ENCODE data around the gene TREX2. TPM values are rescaled to one million over a fixed set of nuclear protein-coding genes. Genes with fewer than 3 reads are reported as not detected.

Gene TREX2
- polyA plus RNA-seq, 1 donor (not counting 4 experiments of a cell fraction or from before 2014, with no cell fraction given), result 0.31 TPM

DNA sequence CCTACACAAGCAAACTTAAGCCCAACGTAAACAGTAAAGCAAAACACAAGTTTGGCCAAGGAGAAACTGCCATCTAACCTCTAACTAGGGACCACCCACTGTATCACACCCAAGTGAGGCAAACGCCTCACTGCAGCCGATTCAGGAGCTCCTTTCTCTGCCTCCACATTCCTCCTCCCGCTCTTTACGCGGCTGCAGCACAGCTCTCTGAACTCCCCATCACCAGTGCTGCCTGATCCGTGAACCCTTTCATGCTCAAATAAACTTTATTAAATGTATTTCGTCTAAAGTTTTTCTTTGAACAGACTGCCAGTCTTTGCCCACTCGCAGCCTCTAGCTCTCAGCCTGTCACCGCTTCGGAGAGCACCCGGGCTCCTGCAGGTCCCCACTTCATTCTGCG lies 51.2 kb downstream of the TREX2 start:
- Histone ChIP-seq H3K36me3 (ENCODE audit: control insufficient read depth in 2 of 2, extremely low read depth in 1 of 2, insufficient read depth in 2 of 2, low read length in 2 of 2) (no peaks in the 10 kb centered on the region), H3K4me1 (ENCODE audit: control insufficient read depth, extremely low read depth, insufficient read depth, low read length) (no peaks in the 10 kb centered on the region), H3K79me2 (ENCODE audit: control insufficient read depth, insufficient read depth, low read length) (no peaks in the 10 kb centered on the region), H3K4me3 (ENCODE audit: control insufficient read depth in 2 of 3, extremely low read depth in 1 of 3, insufficient read depth in 2 of 3, low read depth in 1 of 3, low read length in 3 of 3) (no peak overlapping the region), H3K9me3 (ENCODE audit: control insufficient read depth, low read depth, low read length) (peaks cover 15% of the 10 kb centered on the region), H3K27ac (ENCODE audit: control insufficient read depth, insufficient read depth, low read length) (no peak overlapping the region), H2AFZ (ENCODE audit: control insufficient read depth, low read length) (no peak overlapping the region), H3K27me3 (ENCODE audit: control insufficient read depth, extremely low read depth, insufficient read depth, low read length) (no peaks in the 10 kb centered on the region), H3K9ac (ENCODE audit: control insufficient read depth, extremely low read depth, insufficient read depth, low read length) (no peak overlapping the region), H3K9me1 (ENCODE audit: control insufficient read depth, extremely low read depth, insufficient read depth, low read length) (no peaks in the 10 kb centered on the region), H4K20me1 (ENCODE audit: control insufficient read depth, extremely low read depth, insufficient read depth, low read length) (no peaks in the 10 kb centered on the region), H3K4me2 (ENCODE audit: control insufficient read depth, extremely low read depth, insufficient read depth, low read depth, low read length) (no peak overlapping the region)
- DNase-seq (ENCODE audit: low read depth, low spot score) (no peak), FAIRE-seq (no peak)
- no peak for TF ChIP-seq EZH2 (IDR thresholded peaks at IDR 0.05; ENCODE audit: low read length)
- TF ChIP-seq CTCF (optimal IDR thresholded peaks at IDR 0.05 in 1 of 3, IDR thresholded peaks at IDR 0.05 in 1 of 3, conservative IDR thresholded peaks at IDR 0.05 in 1 of 3; ENCODE audit: extremely low read depth in 1 of 3, insufficient read depth in 2 of 3, low read length in 3 of 3), result no peak
- dilution Hi-C loops (cut with MboI; ENCODE audit: extremely low pct_ligation_motif_present, low sequenced_read_pairs), result no loop called here

Small RNA genes within 50 kb of the gene (small RNA-seq; reads per million reads assigned to genes)
- 0 reads per million in 3 experiments for gene RN7SL667P (ENCODE audit: insufficient read length in 3 of 3, low read depth in 3 of 3, low replicate concordance in 1 of 3)

Other genes starting within 250 kb of the TREX2 start
- not detected in 3 replicates for gene PNMA6F, start 124.3 kb downstream of the TREX2 start, polyA plus RNA-seq
- gene ZNF275, start 111.9 kb downstream of the TREX2 start, polyA plus RNA-seq, result 3.4 to 6.4 TPM (median 5.3 TPM) in 3 replicates
- gene PNMA6E, start 44.7 kb downstream of the TREX2 start, polyA plus RNA-seq, result not detected in 3 replicates
- 0.44 to 1.1 TPM (median 0.64 TPM) in 3 replicates for gene ZFP92, start 34.6 kb downstream of the TREX2 start, polyA plus RNA-seq
- gene HAUS7, start 24.5 kb upstream of the TREX2 start, polyA plus RNA-seq, result 9.2 to 23.1 TPM (median 13.8 TPM) in 3 replicates
- 0.03 to 0.12 TPM (median 0.07 TPM) in 3 replicates for gene BGN, start 48.9 kb upstream of the TREX2 start, polyA plus RNA-seq
- gene ATP2B3, start 71.6 kb upstream of the TREX2 start, polyA plus RNA-seq, result not detected in 3 replicates
- gene CCNQ, start 153.1 kb upstream of the TREX2 start, polyA plus RNA-seq, result 31.1 to 36.4 TPM (median 33.5 TPM) in 3 replicates
- 0.47 to 0.57 TPM (median 0.50 TPM) in 3 replicates for gene DUSP9, start 201.1 kb upstream of the TREX2 start, polyA plus RNA-seq
- gene PNCK, start 227.8 kb upstream of the TREX2 start, polyA plus RNA-seq, result 0.05 to 0.37 TPM (median 0.24 TPM) in 3 replicates
- 33.6 to 56.7 TPM (median 56.1 TPM) in 3 replicates for gene SLC6A8, start 241.9 kb upstream of the TREX2 start, polyA plus RNA-seq